HG02840 (cell line): ENCODE measurements around the gene RNASET2.
"Not testable (repeated sequence)": the region's sequence is repeated elsewhere in the genome, so short reads cannot be mapped to it uniquely, and the experiment has no call there.

ENCODE experiments used
- ATAC-seq: cut with Tn5 transposase; IDR thresholded peaks from one replicate; pipeline ENCODE4 v1.9.1; 2021; ENCODE audit warnings: mild to moderate bottlenecking, moderate library complexity, moderate number of reproducible peaks; ENCODE audit not compliant: unreplicated experiment, low FRiP score

RNASET2 gene

DNA sequence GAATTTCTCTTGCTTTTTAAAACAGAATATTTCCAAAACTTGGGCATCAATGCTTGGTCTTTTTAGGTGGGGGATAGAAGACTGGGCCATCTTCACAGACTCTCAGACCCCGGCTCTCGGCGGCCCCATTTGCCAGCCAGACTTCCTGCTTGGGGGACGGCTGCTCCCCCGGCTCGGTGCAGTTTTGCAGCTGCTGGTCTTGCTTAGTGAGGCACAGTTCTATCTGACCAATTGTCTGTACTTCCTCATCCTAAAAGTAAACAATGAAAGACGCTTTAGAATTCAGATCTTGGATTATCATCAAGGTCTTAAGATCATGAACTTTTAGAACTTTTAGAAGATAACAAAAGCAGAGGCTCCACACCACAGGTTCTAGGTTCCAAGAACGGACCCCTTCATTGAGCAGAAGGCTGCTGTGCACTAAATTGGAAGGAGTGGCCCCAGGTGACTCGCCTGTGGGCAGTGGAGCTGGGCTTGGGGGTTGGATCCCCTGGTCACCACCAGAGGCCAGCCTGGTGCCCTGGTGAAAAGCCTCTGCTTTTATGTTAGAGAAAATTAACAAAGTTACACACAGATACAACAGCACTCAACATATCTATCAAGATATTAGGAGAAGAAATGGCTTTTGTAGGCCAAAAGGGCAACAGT is 26.7 kb downstream of the RNASET2 start:
- no peak for ATAC-seq

DNA sequence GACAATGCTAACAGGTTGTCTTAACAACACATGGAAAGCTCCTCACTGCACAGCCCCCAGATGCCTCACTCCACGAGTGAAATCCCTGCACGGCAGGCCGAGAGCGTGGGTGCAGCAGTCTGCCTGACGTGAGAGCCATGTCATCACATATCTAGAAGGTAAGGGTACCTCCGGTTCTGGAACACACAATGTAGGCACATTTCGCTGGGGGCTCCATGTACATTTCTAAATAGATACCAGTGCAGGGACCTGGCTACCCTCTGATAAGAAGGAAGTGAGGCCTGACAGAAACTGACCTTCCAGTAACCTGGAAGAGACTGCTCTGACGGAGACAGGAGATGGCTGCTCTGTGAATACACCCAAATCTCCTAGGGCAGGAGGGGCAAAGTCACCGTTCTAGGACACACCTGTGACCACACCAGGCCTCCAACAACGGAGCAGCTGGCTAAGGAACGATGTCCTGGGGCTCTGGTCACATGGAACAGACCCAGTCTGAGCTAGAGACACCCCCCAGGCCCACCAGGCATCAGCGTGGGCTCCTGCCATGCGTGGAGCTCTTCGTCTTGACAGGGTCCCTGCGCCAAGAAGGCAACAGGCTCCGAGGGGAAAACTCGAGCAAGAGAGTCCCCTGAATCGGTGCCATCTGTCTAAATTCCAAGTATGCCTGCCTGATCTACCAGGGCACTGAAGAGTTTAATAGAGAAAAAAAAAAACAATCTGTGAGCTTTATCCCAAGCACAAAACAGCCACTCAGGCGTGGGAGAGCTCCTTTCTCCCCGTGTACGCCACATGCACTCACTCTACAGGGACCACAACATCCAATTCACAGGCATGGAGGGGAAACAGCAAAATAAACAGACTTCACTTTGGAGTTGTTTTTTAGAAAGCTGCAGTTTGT is 27.5 kb downstream of the RNASET2 start:
- no peak for ATAC-seq

DNA sequence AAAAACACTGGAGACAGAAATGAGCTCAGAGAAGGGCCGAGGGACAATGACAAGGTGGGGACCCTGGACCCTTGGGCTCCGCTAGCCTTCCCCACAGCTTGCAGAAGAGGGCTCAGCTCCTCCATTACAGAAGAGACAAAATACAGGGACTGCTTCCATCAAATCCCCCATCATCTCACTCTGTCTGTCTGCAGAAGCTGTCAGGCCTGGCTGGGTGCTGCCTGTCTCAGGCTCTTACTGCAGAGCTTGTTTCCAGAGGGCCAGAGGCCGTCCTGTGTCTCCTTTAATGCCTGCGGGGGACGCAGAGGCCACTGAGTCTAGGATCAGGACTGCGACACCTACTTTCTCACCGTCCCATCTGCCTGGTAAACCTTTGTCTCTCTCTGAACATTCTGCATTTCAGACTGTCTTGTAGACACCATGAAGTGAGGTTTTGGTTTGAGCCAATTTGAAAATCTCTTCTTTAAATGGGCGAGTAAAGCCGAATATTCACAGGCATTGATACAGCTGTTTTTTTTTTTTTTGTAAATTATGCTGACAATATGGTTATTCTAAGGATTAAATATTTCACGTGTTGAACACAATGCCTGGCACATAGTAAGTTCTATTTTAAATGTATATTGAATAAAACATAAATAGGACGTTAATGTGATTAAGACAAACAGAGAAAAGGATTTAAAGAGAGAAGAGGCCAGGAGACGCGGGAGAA is 28.3 kb downstream of the RNASET2 start:
- ATAC-seq = no peak

DNA sequence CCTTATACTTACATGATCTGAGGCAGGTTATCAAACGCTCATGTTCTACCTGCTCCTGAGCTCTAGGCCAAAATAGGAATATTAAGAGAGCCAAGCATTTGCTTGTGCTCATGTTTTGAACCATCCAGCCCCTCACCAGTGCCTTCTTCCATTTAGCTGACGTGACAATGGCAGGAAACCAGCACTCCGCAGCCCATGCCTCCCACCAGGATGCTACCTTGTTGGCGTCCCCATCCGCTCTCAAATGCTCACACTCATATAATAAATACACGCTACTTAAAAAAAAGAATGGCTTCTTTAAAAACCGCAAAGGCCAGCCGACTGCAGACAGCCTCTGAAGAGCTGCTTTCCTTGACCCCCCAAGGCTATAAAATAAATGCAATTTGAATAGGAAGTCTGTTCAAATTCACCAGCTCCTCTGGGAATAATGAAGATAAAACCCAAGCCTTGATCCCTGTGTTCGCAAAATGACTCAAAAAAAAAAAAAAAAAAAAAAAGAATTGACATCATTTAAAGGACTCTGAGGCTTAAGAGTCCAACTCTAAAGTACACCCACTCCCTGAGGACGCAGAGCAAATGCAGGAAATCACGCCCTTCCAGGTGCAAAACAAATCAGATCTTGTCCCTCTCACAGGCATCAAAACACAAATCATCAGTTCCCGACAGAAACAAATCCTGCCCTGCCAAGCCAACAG is 29.0 kb downstream of the RNASET2 start:
- no peak for ATAC-seq

DNA sequence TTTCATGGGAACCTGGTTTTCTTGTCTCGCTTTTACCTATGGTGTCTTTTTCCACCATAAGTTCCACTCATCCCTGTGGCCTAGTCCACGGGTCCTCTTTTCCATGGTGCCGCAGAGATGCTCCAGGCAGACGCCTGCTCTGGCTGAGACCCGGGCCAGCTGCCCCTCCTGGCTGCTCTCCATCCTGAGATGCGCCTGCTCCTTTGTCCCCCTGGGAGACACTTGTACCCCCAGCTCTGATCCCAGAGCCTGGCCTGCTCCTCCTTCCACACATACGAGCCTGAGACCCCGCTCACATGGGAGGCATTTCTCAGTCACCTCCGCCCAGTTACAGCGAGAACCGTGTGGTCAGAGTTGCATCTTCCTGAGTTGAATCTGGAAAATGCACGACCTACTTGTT is 29.6 kb downstream of the RNASET2 start:
- no peak for ATAC-seq

DNA sequence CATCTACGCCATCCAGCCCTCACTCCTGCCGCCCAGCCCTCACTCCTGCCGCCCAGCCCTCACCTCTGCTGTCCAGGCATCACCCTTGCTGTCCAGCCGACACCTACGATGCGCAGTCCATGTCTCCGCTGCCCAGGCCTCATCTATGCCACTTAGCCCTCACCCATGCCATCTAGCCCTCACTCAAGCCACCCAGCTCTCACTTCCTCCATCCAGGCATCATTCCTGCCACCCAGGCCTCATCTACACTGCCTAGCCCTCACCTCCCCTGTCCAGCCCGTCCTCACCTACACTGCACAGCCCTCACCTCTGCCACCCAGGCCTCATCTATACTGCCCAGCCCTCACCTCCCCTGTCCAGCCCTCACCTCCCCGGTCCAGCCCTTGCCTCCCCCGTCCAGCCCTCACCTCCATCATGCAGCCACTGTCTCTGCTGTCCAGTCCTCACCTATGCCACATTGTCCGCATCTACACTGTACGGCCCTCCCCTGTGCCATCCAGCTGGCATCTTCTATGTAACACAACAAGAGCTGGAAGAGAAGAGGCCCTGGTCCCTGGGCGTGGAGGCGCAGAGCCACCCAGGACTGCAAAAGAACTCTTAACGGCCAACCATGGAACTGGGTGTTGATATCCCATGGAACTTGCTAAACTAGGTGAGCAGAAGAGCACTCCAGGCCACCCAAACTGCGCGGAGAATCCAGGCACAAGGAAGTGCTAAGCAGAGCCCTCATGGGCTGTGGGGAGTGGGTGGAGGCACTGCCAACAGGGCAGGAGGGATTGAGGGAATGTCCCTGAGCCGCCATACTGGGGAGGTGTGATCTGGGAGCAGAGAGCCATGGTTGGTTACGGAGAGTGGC is 31.0 kb downstream of the RNASET2 start:
- no peak for ATAC-seq

DNA sequence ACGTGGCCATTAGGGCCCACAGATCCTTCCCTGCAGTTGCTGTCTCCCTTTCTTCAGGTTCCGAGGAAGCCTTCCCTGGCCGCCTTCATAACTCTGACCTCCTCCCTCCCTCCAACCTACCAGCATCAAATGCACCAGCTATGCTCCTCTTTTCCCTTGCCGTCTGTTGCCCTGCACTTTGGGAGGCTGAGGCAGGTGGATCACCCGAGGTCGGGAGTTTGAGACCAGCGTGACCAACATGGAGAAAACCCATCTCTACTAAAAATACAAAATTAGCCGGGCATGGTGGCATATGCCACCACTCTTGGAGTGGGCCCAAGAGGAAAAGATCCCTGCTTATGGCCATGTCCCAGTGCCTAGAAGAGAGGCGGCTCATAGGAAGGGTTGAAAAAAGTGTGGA is 31.8 kb downstream of the RNASET2 start:
- ATAC-seq = no peak

DNA sequence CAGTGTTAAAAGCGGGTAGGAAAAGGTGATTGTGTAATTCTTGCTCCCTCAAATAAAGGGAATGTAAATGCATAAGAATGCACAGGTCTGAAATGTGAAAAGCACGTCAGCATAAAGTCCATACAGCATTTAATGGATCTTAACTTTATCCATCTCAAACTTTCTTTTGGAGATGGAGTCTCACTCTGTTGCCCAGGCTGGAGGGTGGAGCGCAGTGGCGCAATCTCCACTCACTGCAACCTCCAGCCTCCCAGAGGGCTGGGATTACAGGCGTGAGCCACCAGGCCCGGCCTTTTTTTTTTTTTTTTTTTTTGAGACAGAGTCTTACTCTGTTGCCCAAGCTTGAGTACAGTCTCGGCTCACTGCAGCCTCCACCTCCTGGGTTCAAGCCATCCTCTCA is 33.4 kb downstream of the RNASET2 start:
- no peak for ATAC-seq

DNA sequence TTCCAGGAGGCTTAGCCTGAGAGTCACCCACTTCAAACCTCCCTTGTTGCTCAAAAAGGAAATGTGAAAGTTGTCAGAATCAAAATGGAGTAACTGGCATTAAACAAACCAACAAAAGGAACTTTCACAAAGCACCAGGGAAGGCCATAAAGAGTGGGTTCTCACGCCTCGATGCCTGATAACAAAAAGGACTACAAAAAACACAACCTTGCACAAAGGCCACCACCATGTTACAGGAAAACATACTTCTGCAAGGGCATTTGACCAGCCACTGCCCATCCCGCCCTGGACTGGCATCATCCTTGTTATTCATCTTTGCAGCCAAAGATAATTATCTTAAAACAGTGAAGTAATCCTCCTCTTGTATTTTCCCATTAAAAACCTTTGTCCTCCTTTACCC is 34.8 kb downstream of the RNASET2 start:
- ATAC-seq = no peak

DNA sequence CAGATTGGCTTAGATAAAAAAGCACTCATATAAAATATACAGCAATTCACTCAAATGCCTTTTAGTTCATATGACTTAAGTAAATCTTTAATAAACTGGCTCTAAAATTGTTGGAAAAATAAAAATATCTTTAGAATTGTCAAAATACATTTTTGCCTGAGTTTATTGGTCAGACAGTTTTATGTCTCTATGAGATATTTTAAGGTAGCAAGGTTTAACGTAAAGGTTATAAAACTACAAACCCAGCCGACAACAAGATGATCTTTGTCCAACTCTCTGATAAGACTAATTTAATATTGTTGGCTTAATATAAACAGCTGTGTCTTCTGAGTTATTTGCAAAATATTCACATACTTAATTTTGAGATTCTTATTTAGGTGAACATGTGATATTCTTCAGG is 39.5 kb downstream of the RNASET2 start:
- ATAC-seq = no peak

DNA sequence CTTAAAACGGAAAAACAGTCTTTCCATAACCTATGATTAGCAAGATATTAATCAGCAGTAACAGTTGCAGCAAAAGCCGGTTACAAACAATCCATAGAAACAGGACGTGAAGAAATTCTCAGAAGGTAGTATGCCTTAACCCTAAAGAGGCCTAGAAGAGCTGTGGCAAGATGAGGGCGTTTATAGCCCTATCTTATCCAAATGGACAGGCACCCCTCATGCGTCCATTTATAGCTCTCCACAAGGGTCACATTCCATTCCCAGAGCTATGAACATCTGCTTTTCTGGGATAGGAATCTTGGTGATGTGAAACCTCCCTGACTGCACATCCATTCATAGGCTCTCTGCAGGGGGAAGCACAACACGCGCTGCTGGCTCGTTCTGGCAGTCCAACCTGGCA is 40.9 kb downstream of the RNASET2 start:
- not testable (repeated sequence) for ATAC-seq

DNA sequence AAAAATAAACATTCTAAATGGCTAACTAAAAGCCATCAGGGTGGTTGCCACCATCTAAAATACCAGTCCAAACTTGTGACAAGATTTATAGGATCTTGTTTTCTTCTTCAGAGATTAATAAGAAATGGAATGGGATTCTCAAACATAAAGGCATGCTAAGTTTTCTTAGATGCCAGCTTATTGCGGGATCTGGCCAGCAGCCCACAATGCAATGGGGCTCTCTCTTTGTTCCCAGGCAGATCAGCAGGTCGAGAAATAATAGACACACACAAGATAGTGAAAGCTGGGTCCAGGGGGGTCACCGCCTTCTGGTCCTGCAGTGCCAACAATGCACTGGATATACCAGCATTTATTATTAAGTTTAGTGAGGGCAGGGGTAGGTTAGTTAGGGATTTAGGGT is 41.4 kb downstream of the RNASET2 start:
- not testable (repeated sequence) for ATAC-seq

DNA sequence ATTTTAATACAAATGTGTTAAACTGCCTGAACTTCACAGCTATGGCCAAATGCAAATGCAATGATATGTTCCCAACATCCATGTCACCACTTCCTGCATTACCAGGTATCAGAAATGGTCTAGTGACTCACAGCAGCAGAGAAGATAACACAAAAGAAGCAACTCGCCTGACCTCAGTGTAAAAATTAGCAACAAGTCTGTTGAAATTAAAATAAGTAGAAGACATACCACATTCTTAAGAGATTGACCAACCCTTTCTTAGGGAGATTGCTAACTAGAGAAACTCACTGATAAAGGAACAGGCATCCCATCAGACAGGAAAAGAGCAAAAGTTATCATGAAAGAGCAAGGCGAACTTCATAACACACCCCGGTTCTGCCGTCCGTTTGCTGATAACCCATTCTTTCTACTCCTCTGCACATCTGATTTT is 45.1 kb downstream of the RNASET2 start:
- ATAC-seq = no peak

DNA sequence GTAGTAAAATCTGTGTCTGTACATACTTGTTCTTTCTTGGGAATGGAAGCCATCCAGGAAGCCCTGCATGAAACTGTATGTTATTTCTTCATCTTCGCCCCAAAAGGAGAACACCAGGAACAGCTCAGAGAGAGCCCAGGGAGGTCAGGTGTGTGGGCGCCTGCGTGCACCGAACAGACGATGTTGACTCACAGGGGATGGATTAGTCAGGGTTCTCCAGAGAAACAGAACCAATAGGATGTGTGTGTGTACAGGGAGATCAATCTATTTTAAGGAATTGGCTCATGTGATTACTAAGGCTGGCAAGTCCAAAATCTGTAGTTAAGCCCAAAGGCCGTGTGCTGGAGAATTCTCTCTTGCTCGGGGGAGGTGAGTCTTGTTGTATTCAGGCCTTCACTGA is 45.7 kb downstream of the RNASET2 start:
- no peak for ATAC-seq

DNA sequence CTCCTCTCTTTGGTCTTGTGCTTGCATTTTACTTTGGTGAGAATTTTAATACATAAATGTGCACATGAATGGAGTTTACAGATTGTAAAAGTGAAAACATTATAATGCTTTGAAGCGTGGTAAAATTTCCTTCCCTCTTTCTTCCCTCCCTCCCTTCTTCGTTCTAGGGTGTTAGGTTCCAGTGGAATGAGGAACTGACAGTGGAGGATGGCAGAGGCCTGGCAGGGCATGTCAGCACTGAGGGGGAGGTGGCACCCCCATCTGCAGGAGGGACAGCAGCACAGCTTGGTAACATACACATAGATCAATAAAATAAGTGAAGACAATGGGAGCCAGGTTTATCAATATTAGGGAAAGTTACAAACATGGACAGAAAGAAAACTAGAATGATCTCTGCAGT is 47.5 kb downstream of the RNASET2 start:
- no peak for ATAC-seq

DNA sequence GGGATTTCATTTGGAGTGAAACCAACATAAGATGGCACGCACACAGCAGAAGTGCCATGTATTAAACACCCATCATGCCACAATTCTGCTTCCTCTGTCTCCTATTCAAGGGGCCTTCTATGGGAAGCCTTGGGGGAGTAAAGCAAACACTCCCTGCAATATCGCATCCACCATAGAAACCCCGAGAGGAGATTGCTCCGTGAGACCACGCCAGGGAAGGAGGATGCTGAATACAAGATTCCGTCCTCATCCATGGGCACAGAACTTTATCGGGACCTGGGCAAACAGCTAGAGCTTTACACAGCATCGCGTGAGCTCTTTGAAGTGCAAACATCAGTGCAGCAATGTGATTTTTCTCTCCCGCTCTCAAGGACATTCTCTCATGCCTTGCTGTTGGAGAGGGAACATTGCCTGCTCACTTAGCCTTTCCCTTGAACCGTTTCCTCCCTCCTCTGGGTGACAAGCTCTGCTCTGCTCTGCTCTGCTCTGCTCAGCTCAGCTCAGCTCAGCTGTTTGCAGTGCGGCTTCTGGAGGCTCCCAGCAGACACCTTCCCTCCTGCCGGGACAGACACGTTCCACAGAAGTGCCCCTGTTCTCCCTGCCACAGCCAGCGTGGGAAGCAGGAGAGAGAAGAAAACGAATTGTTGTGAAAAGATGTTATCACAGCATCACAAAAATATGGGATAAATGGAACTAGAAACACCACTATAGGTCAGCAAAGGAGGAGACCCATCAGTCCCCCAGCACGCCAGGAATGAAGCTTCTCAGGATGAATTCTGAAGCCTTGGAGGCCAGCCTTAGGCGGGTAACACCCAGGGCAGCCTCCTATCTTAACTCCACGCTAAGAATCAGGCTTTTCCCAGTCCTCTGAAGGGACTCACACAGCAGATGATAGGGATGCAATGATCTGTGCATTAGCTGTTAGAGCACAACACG is 48.2 kb downstream of the RNASET2 start:
- ATAC-seq = no peak

DNA sequence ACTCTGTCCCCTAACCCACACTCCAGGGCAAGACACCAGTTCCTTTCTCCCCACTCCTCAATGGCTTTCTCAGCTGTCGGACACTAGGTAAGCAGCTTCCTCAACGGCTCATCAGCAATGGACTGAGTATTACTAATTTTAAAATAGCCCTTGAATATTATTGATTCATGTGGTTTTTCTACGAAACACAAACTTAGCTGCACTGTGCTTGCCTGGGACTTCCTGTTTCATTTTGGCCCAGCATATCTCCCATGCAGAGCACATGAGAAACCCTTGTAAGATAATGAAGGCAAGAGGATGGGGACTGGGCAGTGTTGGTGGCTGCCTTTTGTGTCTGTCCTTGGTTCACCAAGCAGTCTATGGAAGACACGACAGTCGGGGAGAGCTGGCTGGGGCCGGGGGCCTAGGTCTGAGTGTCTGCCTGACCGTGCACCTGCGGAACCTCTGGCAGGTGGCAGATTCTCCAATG is 48.9 kb downstream of the RNASET2 start:
- ATAC-seq = peak; percentile 85

DNA sequence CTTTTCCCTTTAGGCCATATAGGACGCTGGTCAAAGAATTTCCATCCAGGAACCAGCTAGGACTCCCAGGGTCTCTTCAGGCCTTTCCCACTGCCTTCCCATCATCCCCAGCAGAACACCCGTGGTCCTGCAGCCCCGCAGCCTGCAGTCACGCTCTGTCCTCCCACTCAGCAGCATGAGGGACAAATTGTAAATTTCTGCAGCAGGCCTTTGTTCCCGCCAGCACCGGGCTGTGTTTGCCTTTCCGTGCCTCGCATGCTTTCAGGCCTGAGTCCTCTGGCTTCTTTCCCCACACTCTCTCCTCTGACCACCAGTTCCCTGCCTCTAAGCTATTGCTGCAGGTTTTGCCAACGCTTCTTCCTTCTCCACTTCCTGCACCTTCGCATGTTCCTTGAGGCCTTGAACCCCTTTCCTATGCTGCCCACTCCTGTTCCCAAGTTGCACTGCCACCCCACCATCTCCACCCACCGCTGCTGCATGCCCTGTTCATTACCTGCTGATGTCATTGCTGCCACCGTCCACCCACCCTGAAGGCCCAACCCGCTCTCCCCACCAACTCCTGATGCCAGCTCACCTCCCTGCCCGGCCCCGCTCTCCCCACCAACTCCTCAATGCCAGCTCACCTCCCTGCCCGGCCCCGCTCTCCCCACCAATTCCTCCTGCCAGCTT is 49.8 kb downstream of the RNASET2 start:
- no peak for ATAC-seq
